Suprapubic skin (tissue), 4 donors: Measurements from ENCODE around the gene PLEKHO1. TPM values are rescaled to one million over a fixed set of nuclear protein-coding genes. Genes with fewer than 3 reads are reported as not detected.
"Not testable (repeated sequence)": the region's sequence is repeated elsewhere in the genome, so short reads cannot be mapped to it uniquely, and the experiment has no call there.

Experiments used
- DNase-seq, 2 donors: peaks; one replicate each; pipeline ENCODE4 v3.0.0-alpha.2; 2019; ENCODE audit warnings: low spot score in 2 of 2
- H3K27ac ChIP-seq: fragments of 200-600 bp; sonication (generic); one replicate; pipeline ENCODE4 v1.5.1; 2019
- H3K27me3 ChIP-seq: fragments of 200-600 bp; sonication (generic); one replicate; pipeline ENCODE4 v1.5.1; 2019
- H3K36me3 ChIP-seq: fragments of 200-600 bp; sonication (generic); one replicate; pipeline ENCODE4 v1.5.1; 2019
- H3K4me1 ChIP-seq: fragments of 200-600 bp; sonication (generic); one replicate; pipeline ENCODE4 v1.5.1; 2019
- H3K4me3 ChIP-seq: fragments of 200-600 bp; sonication (generic); one replicate; pipeline ENCODE4 v1.5.1; 2019; ENCODE audit warnings: mild to moderate bottlenecking
- H3K9me3 ChIP-seq: fragments of 200-600 bp; sonication (generic); one replicate; pipeline ENCODE4 v1.5.1; 2019
- CTCF ChIP-seq, 2 donors: fragments of 200-600 bp in 1 of 2; fragments of 450-650 bp in 1 of 2; sonication (generic) in 1 of 2; IDR thresholded peaks; one replicate each; pipeline ENCODE4 v1.5.1; 2016 to 2019; ENCODE audit warnings: antibody characterized with exemption in 2 of 2, mild to moderate bottlenecking in 1 of 2, moderate library complexity in 1 of 2
- EP300 ChIP-seq: sonication (generic); formaldehyde crosslinking; IDR thresholded peaks from one replicate; pipeline ENCODE4 v1.6.1; 2017; ENCODE audit warnings: antibody characterized with exemption
- POLR2A ChIP-seq, 2 donors: fragments of 450-650 bp; IDR thresholded peaks; one replicate each; pipeline ENCODE4 v1.6.1; 2017; ENCODE audit warnings: antibody characterized with exemption in 2 of 2, mild to moderate bottlenecking in 2 of 2, moderate library complexity in 2 of 2
- POLR2AphosphoS5 ChIP-seq, 3 donors: sonication (generic); formaldehyde crosslinking; IDR thresholded peaks; one replicate each; pipeline ENCODE4 v1.6.1; 2017; ENCODE audit warnings: antibody characterized with exemption in 3 of 3
- WGBS: methylation state at CpG from one replicate; pipeline ENCODE4 v1.1.5; 2018; 5-methylcytosine and 5-hydroxymethylcytosine counted together
- total RNA-seq, 4 donors: library from RNA; depleted of rRNA; stranded (reverse); fragments of >200 nt; gene quantifications; one replicate each; pipeline ENCODE4 v1.1.0, GENCODE V29; 2016

The PLEKHO1 gene
- total RNA-seq, 4 donors from 2014 or later = 4.8 to 19.2 (median 10.7) TPM

GRCh38 chr1:150127464-150127863, 22.3 kb upstream of the PLEKHO1 start:
- Histone ChIP-seq H3K36me3 (peaks cover 7% of the 10 kb centered on the region), H3K4me1 (no peaks in the 10 kb centered on the region), H3K27me3 (no peaks in the 10 kb centered on the region), H3K4me3 (no peak overlapping the region), H3K9me3 (no peaks in the 10 kb centered on the region), H3K27ac (no peak overlapping the region)
- no peak for DNase-seq
- TF ChIP-seq POLR2AphosphoS5 (IDR thresholded peaks at IDR 0.05) (no peak), CTCF (IDR thresholded peaks at IDR 0.05) (no peak), EP300 (no peak), POLR2A (IDR thresholded peaks at IDR 0.05) (no peak)

GRCh38 chr1:150127868-150128267, 21.8 kb upstream of the PLEKHO1 start:
- DNase-seq = no peak
- H3K4me3 ChIP-seq = no peak overlapping the region
- TF ChIP-seq POLR2AphosphoS5 (IDR thresholded peaks at IDR 0.05) (no peak), EP300 (no peak), POLR2A (IDR thresholded peaks at IDR 0.05) (no peak), CTCF (IDR thresholded peaks at IDR 0.05) (no peak)
- H3K4me1 ChIP-seq = no peaks in the 10 kb centered on the region
- H3K27ac ChIP-seq = no peak overlapping the region
- H3K36me3 ChIP-seq = peaks cover 7% of the 10 kb centered on the region
- no peaks in the 10 kb centered on the region for H3K27me3 ChIP-seq
- WGBS = 96% methylated on average over 7 of the region's 7 CpGs
- H3K9me3 ChIP-seq = no peaks in the 10 kb centered on the region

- TF ChIP-seq POLR2A (IDR thresholded peaks at IDR 0.05) = no peak
- no peak for TF ChIP-seq POLR2AphosphoS5 (IDR thresholded peaks at IDR 0.05)
- TF ChIP-seq CTCF (IDR thresholded peaks at IDR 0.05) = no peak
- no peak for TF ChIP-seq EP300
- no peaks in the 10 kb centered on the region for H3K9me3 ChIP-seq
- DNase-seq = no peak
Measured at GRCh38 chr1:150132372-150132771, 17.3 kb upstream of the PLEKHO1 start.

GRCh38 chr1:150134537-150134936, 15.2 kb upstream of the PLEKHO1 start:
- Histone ChIP-seq H3K4me1 (no peaks in the 10 kb centered on the region), H3K9me3 (no peaks in the 10 kb centered on the region), H3K36me3 (no peaks in the 10 kb centered on the region), H3K27ac (no peak overlapping the region), H3K4me3 (no peak overlapping the region), H3K27me3 (no peaks in the 10 kb centered on the region)
- DNase-seq = no peak
- WGBS = 95% methylated on average over 1 of the region's 1 CpG
- TF ChIP-seq EP300 = no peak
- TF ChIP-seq POLR2AphosphoS5 (IDR thresholded peaks at IDR 0.05) = no peak
- no peak for TF ChIP-seq CTCF (IDR thresholded peaks at IDR 0.05)
- no peak for TF ChIP-seq POLR2A (IDR thresholded peaks at IDR 0.05)

More at GRCh38 chr1:150132372-150132771, 17.3 kb upstream of the PLEKHO1 start:
- no peaks in the 10 kb centered on the region for H3K4me1 ChIP-seq
- WGBS = 91% methylated on average over 1 of the region's 1 CpG
- no peaks in the 10 kb centered on the region for H3K27me3 ChIP-seq
- H3K36me3 ChIP-seq = peaks cover 7% of the 10 kb centered on the region
- H3K27ac ChIP-seq = no peak overlapping the region
- no peak overlapping the region for H3K4me3 ChIP-seq

GRCh38 chr1:150135400-150135799, 14.3 kb upstream of the PLEKHO1 start:
- not testable (repeated sequence) for H3K27ac ChIP-seq, DNase-seq, H3K27me3 ChIP-seq, H3K4me3 ChIP-seq, H3K36me3 ChIP-seq, H3K4me1 ChIP-seq, H3K9me3 ChIP-seq
- 87% methylated on average over 6 of the region's 6 CpGs for WGBS

- H3K27me3 ChIP-seq = no peaks in the 10 kb centered on the region
- no peak for DNase-seq
- TF ChIP-seq POLR2AphosphoS5 (IDR thresholded peaks at IDR 0.05) (no peak), CTCF (IDR thresholded peaks at IDR 0.05) (no peak), POLR2A (IDR thresholded peaks at IDR 0.05) (no peak), EP300 (no peak)
- no peak overlapping the region for H3K4me3 ChIP-seq
- H3K27ac ChIP-seq = no peak overlapping the region
- WGBS = 85% methylated on average over 5 of the region's 5 CpGs
- H3K4me1 ChIP-seq = no peaks in the 10 kb centered on the region
- H3K36me3 ChIP-seq = no peaks in the 10 kb centered on the region
- no peaks in the 10 kb centered on the region for H3K9me3 ChIP-seq
Measured at GRCh38 chr1:150138044-150138443, 11.7 kb upstream of the PLEKHO1 start.
